Measurements from ENCODE around the gene TRIM54. TPM values are rescaled to one million over a fixed set of nuclear protein-coding genes. Genes with fewer than 3 reads are reported as not detected.

Gene TRIM54
- total and polyA plus RNA-seq, 4 donors = 0.03 TPM; not detected in 3

DNA sequence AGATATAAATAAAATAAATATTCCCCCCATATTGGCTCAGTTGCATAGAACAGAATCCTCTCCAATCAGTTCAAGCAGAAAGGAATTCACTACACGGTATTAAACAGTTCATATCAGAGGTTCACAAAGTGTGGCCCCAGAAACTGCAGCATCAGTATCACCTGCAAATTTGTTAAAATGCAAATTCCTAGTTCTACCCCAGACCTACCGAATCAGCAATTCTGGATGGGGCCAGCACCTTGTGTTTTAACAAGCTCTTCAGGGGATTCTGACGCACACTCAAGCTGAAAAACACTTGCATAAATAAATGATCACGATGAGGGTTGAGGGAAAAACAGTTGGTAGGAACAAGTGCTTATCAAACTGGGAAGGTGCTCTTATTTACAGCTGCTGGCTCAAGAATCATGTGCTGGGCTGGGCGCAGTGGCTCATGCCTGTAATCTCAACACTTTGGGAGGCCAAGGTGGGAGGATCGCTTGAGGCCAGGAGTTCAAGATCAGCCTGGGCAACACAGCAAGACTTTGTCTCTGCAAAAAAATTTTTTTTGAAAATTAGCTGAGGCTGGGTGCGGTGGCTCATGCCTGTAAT, 68.0 kb downstream of the TRIM54 start:
- WGBS = 94% methylated on average over 7 of the region's 7 CpGs
- no peak overlapping the region for H3K9ac ChIP-seq (ENCODE audit: low read depth in 1 of 2, low read length in 2 of 2)
- no peak overlapping the region for H3K4me3 ChIP-seq (ENCODE audit: low read depth in 1 of 3, low read length in 3 of 3)
- H3K27me3 ChIP-seq (ENCODE audit: control insufficient read depth in 4 of 4, insufficient read depth in 4 of 4, low read length in 3 of 4) = no peaks in the 10 kb centered on the region
- H3K36me3 ChIP-seq (ENCODE audit: control insufficient read depth in 4 of 4, insufficient read depth in 3 of 4, low read depth in 1 of 4, low read length in 3 of 4) = peaks cover 0 to 2% (median 0%) of the 10 kb centered on the region in 4 donors
- H3K27ac ChIP-seq (ENCODE audit: low read depth in 1 of 2, low read length in 2 of 2) = no peak overlapping the region
- H3K4me1 ChIP-seq (ENCODE audit: control insufficient read depth in 4 of 4, insufficient read depth in 4 of 4, low read length in 3 of 4) = peaks cover 5 to 15% (median 11%) of the 10 kb centered on the region in 4 donors
- no peaks in the 10 kb centered on the region for H3K9me3 ChIP-seq (ENCODE audit: control insufficient read depth in 4 of 4, low read length in 3 of 4)
- DNase-seq (ENCODE audit: low spot score) = no peak
- TF ChIP-seq FOXA2 (IDR thresholded peaks at IDR 0.05) (no peak), JUND (IDR thresholded peaks at IDR 0.05) (no peak), MAX (IDR thresholded peaks at IDR 0.05) (no peak)
- TF ChIP-seq, protein P1, sequence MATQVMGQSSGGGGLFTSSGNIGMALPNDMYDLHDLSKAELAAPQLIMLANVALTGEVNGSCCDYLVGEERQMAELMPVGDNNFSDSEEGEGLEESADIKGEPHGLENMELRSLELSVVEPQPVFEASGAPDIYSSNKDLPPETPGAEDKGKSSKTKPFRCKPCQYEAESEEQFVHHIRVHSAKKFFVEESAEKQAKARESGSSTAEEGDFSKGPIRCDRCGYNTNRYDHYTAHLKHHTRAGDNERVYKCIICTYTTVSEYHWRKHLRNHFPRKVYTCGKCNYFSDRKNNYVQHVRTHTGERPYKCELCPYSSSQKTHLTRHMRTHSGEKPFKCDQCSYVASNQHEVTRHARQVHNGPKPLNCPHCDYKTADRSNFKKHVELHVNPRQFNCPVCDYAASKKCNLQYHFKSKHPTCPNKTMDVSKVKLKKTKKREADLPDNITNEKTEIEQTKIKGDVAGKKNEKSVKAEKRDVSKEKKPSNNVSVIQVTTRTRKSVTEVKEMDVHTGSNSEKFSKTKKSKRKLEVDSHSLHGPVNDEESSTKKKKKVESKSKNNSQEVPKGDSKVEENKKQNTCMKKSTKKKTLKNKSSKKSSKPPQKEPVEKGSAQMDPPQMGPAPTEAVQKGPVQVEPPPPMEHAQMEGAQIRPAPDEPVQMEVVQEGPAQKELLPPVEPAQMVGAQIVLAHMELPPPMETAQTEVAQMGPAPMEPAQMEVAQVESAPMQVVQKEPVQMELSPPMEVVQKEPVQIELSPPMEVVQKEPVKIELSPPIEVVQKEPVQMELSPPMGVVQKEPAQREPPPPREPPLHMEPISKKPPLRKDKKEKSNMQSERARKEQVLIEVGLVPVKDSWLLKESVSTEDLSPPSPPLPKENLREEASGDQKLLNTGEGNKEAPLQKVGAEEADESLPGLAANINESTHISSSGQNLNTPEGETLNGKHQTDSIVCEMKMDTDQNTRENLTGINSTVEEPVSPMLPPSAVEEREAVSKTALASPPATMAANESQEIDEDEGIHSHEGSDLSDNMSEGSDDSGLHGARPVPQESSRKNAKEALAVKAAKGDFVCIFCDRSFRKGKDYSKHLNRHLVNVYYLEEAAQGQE (IDR thresholded peaks at IDR 0.05) = no peak
- TF ChIP-seq, protein P2, sequence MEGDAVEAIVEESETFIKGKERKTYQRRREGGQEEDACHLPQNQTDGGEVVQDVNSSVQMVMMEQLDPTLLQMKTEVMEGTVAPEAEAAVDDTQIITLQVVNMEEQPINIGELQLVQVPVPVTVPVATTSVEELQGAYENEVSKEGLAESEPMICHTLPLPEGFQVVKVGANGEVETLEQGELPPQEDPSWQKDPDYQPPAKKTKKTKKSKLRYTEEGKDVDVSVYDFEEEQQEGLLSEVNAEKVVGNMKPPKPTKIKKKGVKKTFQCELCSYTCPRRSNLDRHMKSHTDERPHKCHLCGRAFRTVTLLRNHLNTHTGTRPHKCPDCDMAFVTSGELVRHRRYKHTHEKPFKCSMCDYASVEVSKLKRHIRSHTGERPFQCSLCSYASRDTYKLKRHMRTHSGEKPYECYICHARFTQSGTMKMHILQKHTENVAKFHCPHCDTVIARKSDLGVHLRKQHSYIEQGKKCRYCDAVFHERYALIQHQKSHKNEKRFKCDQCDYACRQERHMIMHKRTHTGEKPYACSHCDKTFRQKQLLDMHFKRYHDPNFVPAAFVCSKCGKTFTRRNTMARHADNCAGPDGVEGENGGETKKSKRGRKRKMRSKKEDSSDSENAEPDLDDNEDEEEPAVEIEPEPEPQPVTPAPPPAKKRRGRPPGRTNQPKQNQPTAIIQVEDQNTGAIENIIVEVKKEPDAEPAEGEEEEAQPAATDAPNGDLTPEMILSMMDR (IDR thresholded peaks at IDR 0.05; ENCODE audit: low read depth, low read length, missing input control) = no peak

DNA sequence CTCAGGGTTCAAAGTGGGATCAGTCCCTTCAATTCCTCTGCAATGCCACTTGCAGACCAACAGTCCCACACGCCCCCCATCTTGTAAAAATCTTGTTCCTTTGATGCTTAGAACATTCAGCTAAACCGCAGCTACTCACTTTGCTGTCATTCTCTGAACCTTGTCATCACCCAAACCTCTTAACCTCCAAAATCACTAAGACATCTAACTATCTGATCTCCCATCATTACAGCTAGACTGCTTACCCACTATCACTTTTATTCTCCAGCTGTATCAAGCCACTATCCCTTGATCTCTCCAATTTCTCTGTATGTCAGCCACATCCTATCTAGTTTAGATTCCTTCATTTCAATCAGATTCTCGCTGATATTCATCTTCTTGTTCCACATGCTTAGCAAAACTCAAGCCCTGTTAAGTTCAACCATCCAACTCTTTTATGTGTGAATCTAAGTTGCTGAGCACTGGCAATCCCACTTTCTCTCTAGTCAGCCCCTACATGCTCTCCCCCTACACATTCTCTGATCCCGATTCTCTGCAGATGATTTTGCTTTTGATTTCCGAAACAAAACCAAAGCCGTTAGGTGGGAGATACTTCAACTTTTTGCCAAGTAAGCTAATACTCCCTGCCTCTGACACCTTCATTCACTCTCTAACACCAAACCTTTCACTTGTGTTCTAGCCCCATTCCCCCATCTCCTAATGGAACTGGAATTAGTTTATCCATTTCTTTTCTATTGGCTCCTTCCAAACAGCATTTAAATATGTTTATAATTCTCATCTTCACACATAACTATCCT, 69.8 kb downstream of the TRIM54 start:
- peaks cover 7 to 24% (median 18%) of the 10 kb centered on the region in 4 donors for H3K4me1 ChIP-seq (ENCODE audit: control insufficient read depth in 4 of 4, insufficient read depth in 4 of 4, low read length in 3 of 4)
- no peak for DNase-seq (ENCODE audit: low spot score)
- 89% methylated on average over 6 of the region's 6 CpGs for WGBS
- TF ChIP-seq, protein P1 (IDR thresholded peaks at IDR 0.05) = no peak
- TF ChIP-seq EGR1 (IDR thresholded peaks at IDR 0.05; ENCODE audit: low read depth in 2 of 2) (no peak), RXRA (IDR thresholded peaks at IDR 0.05) (no peak), FOXA2 (IDR thresholded peaks at IDR 0.05) (no peak), NR2F2 (IDR thresholded peaks at IDR 0.05) (no peak), JUND (IDR thresholded peaks at IDR 0.05) (no peak), GABPA (IDR thresholded peaks at IDR 0.05 in 1 of 2, conservative IDR thresholded peaks at IDR 0.05 in 1 of 2) (no peak), RAD21 (IDR thresholded peaks at IDR 0.05) (no peak), MAX (IDR thresholded peaks at IDR 0.05) (no peak), YY1 (IDR thresholded peaks at IDR 0.05) (no peak), FOXA1 (IDR thresholded peaks at IDR 0.05) (no peak), TAF1 (conservative IDR thresholded peaks at IDR 0.05) (no peak)
- TF ChIP-seq, protein P2 (IDR thresholded peaks at IDR 0.05; ENCODE audit: low read depth, low read length, missing input control) = no peak
- TF ChIP-seq, protein P3, sequence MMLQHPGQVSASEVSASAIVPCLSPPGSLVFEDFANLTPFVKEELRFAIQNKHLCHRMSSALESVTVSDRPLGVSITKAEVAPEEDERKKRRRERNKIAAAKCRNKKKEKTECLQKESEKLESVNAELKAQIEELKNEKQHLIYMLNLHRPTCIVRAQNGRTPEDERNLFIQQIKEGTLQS (IDR thresholded peaks at IDR 0.05) = no peak

More for the DNA sequence above, 69.8 kb downstream of the TRIM54 start:
- no peak overlapping the region for H3K9ac ChIP-seq (ENCODE audit: low read depth in 1 of 2, low read length in 2 of 2)
- H3K27me3 ChIP-seq (ENCODE audit: control insufficient read depth in 4 of 4, insufficient read depth in 4 of 4, low read length in 3 of 4) = no peaks in the 10 kb centered on the region
- peaks cover 0 to 2% (median 0%) of the 10 kb centered on the region in 4 donors for H3K36me3 ChIP-seq (ENCODE audit: control insufficient read depth in 4 of 4, insufficient read depth in 3 of 4, low read depth in 1 of 4, low read length in 3 of 4)
- no peaks in the 10 kb centered on the region for H3K9me3 ChIP-seq (ENCODE audit: control insufficient read depth in 4 of 4, low read length in 3 of 4)
- H3K4me3 ChIP-seq (ENCODE audit: low read depth in 1 of 3, low read length in 3 of 3) = no peak overlapping the region
- H3K27ac ChIP-seq (ENCODE audit: low read depth in 1 of 2, low read length in 2 of 2) = no peak overlapping the region
